Measurements from ENCODE around the gene L3MBTL1.

L3MBTL1 gene

GRCh38 chr20:43542161-43542560 lies 34.7 kb downstream of the L3MBTL1 start:
- no peak for TF ChIP-seq CTCF (IDR thresholded peaks at IDR 0.05; ENCODE audit: borderline replicate concordance, control extremely low read depth, extremely low read depth, insufficient read depth, missing control alignments)
- DNase-seq (ENCODE audit: low spot score) = no peak
- in situ Hi-C loops (cut with MboI; ENCODE audit: low sequenced_read_pairs, unreplicated experiment) = loop anchor here (25.0 kb wide), 1 partner anchor 145 kb away; no protein-coding TSS in a partner anchor

GRCh38 chr20:43542674-43543073 lies 35.2 kb downstream of the L3MBTL1 start:
- no peak for DNase-seq (ENCODE audit: low spot score)
- TF ChIP-seq CTCF (IDR thresholded peaks at IDR 0.05; ENCODE audit: borderline replicate concordance, control extremely low read depth, extremely low read depth, insufficient read depth, missing control alignments) = no peak
- in situ Hi-C loops (cut with MboI; ENCODE audit: low sequenced_read_pairs, unreplicated experiment) = loop anchor here (25.0 kb wide), 1 partner anchor 145 kb away; no protein-coding TSS in a partner anchor

- TF ChIP-seq CTCF (IDR thresholded peaks at IDR 0.05; ENCODE audit: borderline replicate concordance, control extremely low read depth, extremely low read depth, insufficient read depth, missing control alignments) = no peak
- in situ Hi-C loops (cut with MboI; ENCODE audit: low sequenced_read_pairs, unreplicated experiment) = loop anchor here (25.0 kb wide), 1 partner anchor 144 kb away; no protein-coding TSS in a partner anchor
- no peak for DNase-seq (ENCODE audit: low spot score)
Measured at GRCh38 chr20:43543138-43543537, 35.6 kb downstream of the L3MBTL1 start.

GRCh38 chr20:43544501-43544900 lies 37.0 kb downstream of the L3MBTL1 start:
- TF ChIP-seq CTCF (IDR thresholded peaks at IDR 0.05; ENCODE audit: borderline replicate concordance, control extremely low read depth, extremely low read depth, insufficient read depth, missing control alignments) = no peak
- in situ Hi-C loops (cut with MboI; ENCODE audit: low sequenced_read_pairs, unreplicated experiment) = loop anchor here (25.0 kb wide), 1 partner anchor 143 kb away; no protein-coding TSS in a partner anchor
- no peak for DNase-seq (ENCODE audit: low spot score)

GRCh38 chr20:43545837-43546578 lies 38.5 kb downstream of the L3MBTL1 start:
- no peak for TF ChIP-seq CTCF (IDR thresholded peaks at IDR 0.05; ENCODE audit: borderline replicate concordance, control extremely low read depth, extremely low read depth, insufficient read depth, missing control alignments)
- in situ Hi-C loops (cut with MboI; ENCODE audit: low sequenced_read_pairs, unreplicated experiment) = loop anchor here (25.0 kb wide), 1 partner anchor 141 kb away; no protein-coding TSS in a partner anchor
- no peak for DNase-seq (ENCODE audit: low spot score)

- no peak for TF ChIP-seq CTCF (IDR thresholded peaks at IDR 0.05; ENCODE audit: borderline replicate concordance, control extremely low read depth, extremely low read depth, insufficient read depth, missing control alignments)
- in situ Hi-C loops (cut with MboI; ENCODE audit: low sequenced_read_pairs, unreplicated experiment) = loop anchor here (25.0 kb wide), 1 partner anchor 139 kb away; no protein-coding TSS in a partner anchor
- DNase-seq (ENCODE audit: low spot score) = no peak
Measured at GRCh38 chr20:43548273-43548880, 40.9 kb downstream of the L3MBTL1 start.
